ENCODE data around the gene ANKRD42. TPM values are rescaled to one million over a fixed set of nuclear protein-coding genes. Genes with fewer than 3 reads are reported as not detected.
A peak's percentile ranks its signal among the peaks of the same experiment; 100 is the strongest.

Gene ANKRD42
- total and polyA plus RNA-seq, 9 of the 15 experiments (the other 6 are each of a cell fraction or from before 2014, with no cell fraction given): 2.8 to 9.1 (median 6.1) TPM

GRCh38 chr11:83156144-83156995, 37.1 kb upstream of the ANKRD42 start (continued):
- TF ChIP-seq ATF6 (CRISPR knock-in tag; IDR thresholded peaks at IDR 0.05): no peak
- TF ChIP-seq PTTG1 (tag; IDR thresholded peaks at IDR 0.05; ENCODE audit: low read depth): no peak
- TF ChIP-seq HINFP (tag; conservative IDR thresholded peaks at IDR 0.05; ENCODE audit: low read depth): no peak
- TF ChIP-seq ETS2 (tag; IDR thresholded peaks at IDR 0.05; ENCODE audit: borderline replicate concordance, poor library complexity, severe bottlenecking): no peak
- no peak for TF ChIP-seq NCOA1 (IDR thresholded peaks at IDR 0.05; ENCODE audit: low read depth)
- no peak for TF ChIP-seq SMAD3 (CRISPR knock-in tag; conservative IDR thresholded peaks at IDR 0.05)
- peak; percentile 74 for TF ChIP-seq CHD1 (IDR thresholded peaks at IDR 0.05; ENCODE audit: low read length)
- no peak for TF ChIP-seq ZNF165 (CRISPR knock-in tag; IDR thresholded peaks at IDR 0.05; ENCODE audit: borderline replicate concordance)
- TF ChIP-seq HNRNPH1 (optimal IDR thresholded peaks at IDR 0.05; ENCODE audit: low read depth, low read length): no peak
- TF ChIP-seq ZKSCAN1 (IDR thresholded peaks at IDR 0.05; ENCODE audit: low read depth, low read length): peak; percentile 74
- TF ChIP-seq SAP30 (IDR thresholded peaks at IDR 0.05; ENCODE audit: borderline replicate concordance, insufficient read depth, low read depth, low read length, poor library complexity, severe bottlenecking): no peak
- no peak for TF ChIP-seq STAG1 (CRISPR knock-in tag; IDR thresholded peaks at IDR 0.05; ENCODE audit: borderline replicate concordance)
- no peak for TF ChIP-seq ZNF184 (CRISPR knock-in tag; IDR thresholded peaks at IDR 0.05)
- peak; percentile 100 for TF ChIP-seq CEBPB (tag; IDR thresholded peaks at IDR 0.05)
- TF ChIP-seq MYC (IDR thresholded peaks at IDR 0.05; ENCODE audit: low read depth, low read length): no peak
- TF ChIP-seq MYC (CRISPR knock-in tag; IDR thresholded peaks at IDR 0.05; ENCODE audit: borderline replicate concordance, low read depth): no peak
- peak; percentile 72 for TF ChIP-seq ELF1 (tag; IDR thresholded peaks at IDR 0.05)
- peak; percentile 52 to 56; a peak in 3 of 4 replicates for TF ChIP-seq MNT (conservative IDR thresholded peaks at IDR 0.05)
- peak; percentile 70 for TF ChIP-seq FOXM1 (IDR thresholded peaks at IDR 0.05; ENCODE audit: low read depth)
- no peak for TF ChIP-seq FOXM1 (CRISPR knock-in tag; IDR thresholded peaks at IDR 0.05; ENCODE audit: low read depth)
- TF ChIP-seq SUPT5H (IDR thresholded peaks at IDR 0.05): peak; percentile 42
- no peak for TF ChIP-seq ZBTB2 (IDR thresholded peaks at IDR 0.05)
